ENCODE measurements around the gene COBL. TPM values are rescaled to one million over a fixed set of nuclear protein-coding genes. Genes with fewer than 3 reads are reported as not detected.

The COBL gene
- total RNA-seq, 1 experiment from 2014 or later, result 8.6 TPM

DNA sequence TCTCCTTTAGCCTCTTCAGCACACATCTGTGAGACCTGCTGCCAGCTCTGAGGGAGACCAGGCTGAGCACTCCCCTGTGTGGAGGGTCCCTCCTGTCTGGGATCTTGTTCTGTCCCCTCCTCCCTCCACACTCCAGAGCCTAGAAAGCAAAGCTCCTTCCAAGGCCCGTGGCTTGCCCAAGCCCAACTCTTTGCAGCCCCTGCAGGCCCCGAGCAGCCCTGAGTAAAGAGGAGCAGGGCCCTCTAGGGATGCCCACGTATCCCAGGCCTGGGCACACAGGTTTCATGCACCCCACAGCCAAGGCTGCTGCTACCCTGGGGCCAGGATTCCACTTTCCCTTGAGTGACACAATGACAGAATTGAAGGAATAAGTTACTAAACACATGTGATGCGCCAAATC, 24.0 kb downstream of the COBL start:
- Histone ChIP-seq H3K36me3 (ENCODE audit: low read depth, low read length) (no peaks in the 10 kb centered on the region), H3K27ac (ENCODE audit: low read length) (no peak overlapping the region), H3K4me1 (ENCODE audit: insufficient read depth, low read length) (peaks cover 23% of the 10 kb centered on the region), H3K9me3 (ENCODE audit: low read length) (no peaks in the 10 kb centered on the region), H3K4me2 (ENCODE audit: low read length) (no peak overlapping the region), H4K20me1 (ENCODE audit: low read length) (no peaks in the 10 kb centered on the region; the same call in 1 of the 2 replicates), H3K4me3 (ENCODE audit: low read length) (no peak overlapping the region), H3K9ac (ENCODE audit: low read length) (no peak overlapping the region), H3K27me3 (ENCODE audit: low read length) (no peaks in the 10 kb centered on the region), H3F3A (ENCODE audit: low read length, unreplicated experiment) (no peaks in the 10 kb centered on the region), H3K79me2 (ENCODE audit: low read length) (0 out of 2 replicates have a peak, but pooled peaks cover 8% of the 10 kb centered on the region), H2AFZ (ENCODE audit: low read length) (no peak overlapping the region), H3K9me2 (replicated peaks; ENCODE audit: low read length) (no peaks in the 10 kb centered on the region)
- TF ChIP-seq, protein P1, sequence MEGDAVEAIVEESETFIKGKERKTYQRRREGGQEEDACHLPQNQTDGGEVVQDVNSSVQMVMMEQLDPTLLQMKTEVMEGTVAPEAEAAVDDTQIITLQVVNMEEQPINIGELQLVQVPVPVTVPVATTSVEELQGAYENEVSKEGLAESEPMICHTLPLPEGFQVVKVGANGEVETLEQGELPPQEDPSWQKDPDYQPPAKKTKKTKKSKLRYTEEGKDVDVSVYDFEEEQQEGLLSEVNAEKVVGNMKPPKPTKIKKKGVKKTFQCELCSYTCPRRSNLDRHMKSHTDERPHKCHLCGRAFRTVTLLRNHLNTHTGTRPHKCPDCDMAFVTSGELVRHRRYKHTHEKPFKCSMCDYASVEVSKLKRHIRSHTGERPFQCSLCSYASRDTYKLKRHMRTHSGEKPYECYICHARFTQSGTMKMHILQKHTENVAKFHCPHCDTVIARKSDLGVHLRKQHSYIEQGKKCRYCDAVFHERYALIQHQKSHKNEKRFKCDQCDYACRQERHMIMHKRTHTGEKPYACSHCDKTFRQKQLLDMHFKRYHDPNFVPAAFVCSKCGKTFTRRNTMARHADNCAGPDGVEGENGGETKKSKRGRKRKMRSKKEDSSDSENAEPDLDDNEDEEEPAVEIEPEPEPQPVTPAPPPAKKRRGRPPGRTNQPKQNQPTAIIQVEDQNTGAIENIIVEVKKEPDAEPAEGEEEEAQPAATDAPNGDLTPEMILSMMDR (conservative IDR thresholded peaks at IDR 0.05; ENCODE audit: low read depth, low read length), result no peak
- POLR2A ChIA-PET (ENCODE audit: unreplicated experiment), result no interaction called here
- CTCF ChIA-PET, result no interaction called here
- DNase-seq (no peak), ATAC-seq (no peak)
- intact Hi-C loops (cut with micrococcal nuclease), result no loop called here
- no TSS peak for BruUV-seq (replicated peaks)

DNA sequence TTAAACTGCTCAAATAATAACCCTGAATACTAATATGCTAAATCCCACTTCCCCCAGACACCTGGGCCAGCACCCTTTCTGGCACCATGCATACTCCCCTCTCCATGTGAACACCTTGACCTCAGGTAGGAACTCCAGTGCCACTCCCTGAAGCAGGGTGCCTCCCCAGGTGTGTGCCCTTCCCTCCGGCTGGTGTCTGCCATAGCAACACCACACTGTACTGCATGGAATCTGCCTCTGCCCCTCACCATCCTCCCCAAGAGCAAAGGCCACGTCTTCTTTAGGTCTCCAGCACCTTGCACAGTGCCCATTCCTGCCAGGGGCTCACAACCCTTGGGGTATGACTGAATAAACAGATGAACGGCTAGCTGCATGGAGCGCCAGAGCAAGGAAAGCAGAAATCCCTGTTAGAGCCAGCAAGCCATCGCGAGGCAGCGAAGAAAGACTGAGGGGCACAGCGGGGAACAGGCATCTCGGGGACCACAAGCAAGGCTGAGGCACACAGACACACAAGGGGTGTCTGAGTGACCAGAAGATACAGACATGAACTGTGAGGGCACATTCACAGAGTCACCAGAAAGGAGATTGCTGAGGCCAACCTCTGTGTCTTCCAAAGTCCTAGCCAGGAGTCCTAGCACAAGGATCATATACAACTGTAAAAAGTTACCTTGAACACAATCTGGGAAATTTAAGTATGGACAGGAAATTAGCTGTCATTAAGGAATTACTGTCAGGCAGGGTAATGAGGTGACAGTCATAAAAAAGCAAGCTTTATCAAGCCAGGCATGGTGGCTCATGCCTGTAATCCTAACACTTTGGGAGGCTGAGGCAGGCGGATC, 25.7 kb downstream of the COBL start:
- ChIA-PET CTCF (no interaction called here), POLR2A (ENCODE audit: unreplicated experiment) (no interaction called here)
- no peak overlapping the region for H3K4me3 ChIP-seq (ENCODE audit: low read length)
- TF ChIP-seq, protein P1 (conservative IDR thresholded peaks at IDR 0.05; ENCODE audit: low read depth, low read length), result no peak
- no peak for TF ChIP-seq EZH2 (IDR thresholded peaks at IDR 0.05; ENCODE audit: low read length, unreplicated experiment)
- no peak for TF ChIP-seq EZH2phosphoT487 (IDR thresholded peaks at IDR 0.05; ENCODE audit: borderline replicate concordance, low read length)
- DNase-seq, result no peak
- H3K27ac ChIP-seq (ENCODE audit: low read length), result no peak overlapping the region
- H3F3A ChIP-seq (ENCODE audit: low read length, unreplicated experiment), result no peaks in the 10 kb centered on the region
- H3K9ac ChIP-seq (ENCODE audit: low read length), result no peak overlapping the region
- H3K9me2 ChIP-seq (replicated peaks; ENCODE audit: low read length), result no peaks in the 10 kb centered on the region
- H3K36me3 ChIP-seq (ENCODE audit: low read depth, low read length), result no peaks in the 10 kb centered on the region
- H3K27me3 ChIP-seq (ENCODE audit: low read length), result no peaks in the 10 kb centered on the region
- no peak overlapping the region for H3K4me2 ChIP-seq (ENCODE audit: low read length)
- H2AFZ ChIP-seq (ENCODE audit: low read length), result no peak overlapping the region
- 0 out of 2 replicates have a peak, but pooled peaks cover 9% of the 10 kb centered on the region for H3K79me2 ChIP-seq (ENCODE audit: low read length)
- no peaks in the 10 kb centered on the region; the same call in 1 of the 2 replicates for H4K20me1 ChIP-seq (ENCODE audit: low read length)
- no TSS peak for BruUV-seq (replicated peaks)
- H3K9me3 ChIP-seq (ENCODE audit: low read length), result no peaks in the 10 kb centered on the region
- no peak for ATAC-seq
- H3K4me1 ChIP-seq (ENCODE audit: insufficient read depth, low read length), result peaks cover 17% of the 10 kb centered on the region
- intact Hi-C loops (cut with micrococcal nuclease), result no loop called here

GRCh38 chr7:51290304-51290637, 26.3 kb downstream of the COBL start:
- POLR2A ChIA-PET (ENCODE audit: unreplicated experiment), result no interaction called here
- CTCF ChIA-PET, result no interaction called here
- no peak overlapping the region for H3K4me2 ChIP-seq (ENCODE audit: low read length)
- H3K4me1 ChIP-seq (ENCODE audit: insufficient read depth, low read length), result peaks cover 11% of the 10 kb centered on the region
- no peaks in the 10 kb centered on the region for H3F3A ChIP-seq (ENCODE audit: low read length, unreplicated experiment)
- DNase-seq (no peak), ATAC-seq (no peak)
- no TSS peak for BruUV-seq (replicated peaks)
- H3K9me2 ChIP-seq (replicated peaks; ENCODE audit: low read length), result no peaks in the 10 kb centered on the region
- no peaks in the 10 kb centered on the region for H3K27me3 ChIP-seq (ENCODE audit: low read length)
- no peaks in the 10 kb centered on the region for H3K9me3 ChIP-seq (ENCODE audit: low read length)
- no peak overlapping the region for H2AFZ ChIP-seq (ENCODE audit: low read length)
- H3K27ac ChIP-seq (ENCODE audit: low read length), result no peak overlapping the region
- TF ChIP-seq EZH2 (IDR thresholded peaks at IDR 0.05; ENCODE audit: low read length, unreplicated experiment) (no peak), EZH2phosphoT487 (IDR thresholded peaks at IDR 0.05; ENCODE audit: borderline replicate concordance, low read length) (no peak)
- TF ChIP-seq, protein P1 (conservative IDR thresholded peaks at IDR 0.05; ENCODE audit: low read depth, low read length), result no peak
- H4K20me1 ChIP-seq (ENCODE audit: low read length), result no peaks in the 10 kb centered on the region
- H3K79me2 ChIP-seq (ENCODE audit: low read length), result 0 out of 2 replicates have a peak, but pooled peaks cover 9% of the 10 kb centered on the region
- no peak overlapping the region for H3K9ac ChIP-seq (ENCODE audit: low read length)
- no peaks in the 10 kb centered on the region for H3K36me3 ChIP-seq (ENCODE audit: low read depth, low read length)
- H3K4me3 ChIP-seq (ENCODE audit: low read length), result no peak overlapping the region
- intact Hi-C loops (cut with micrococcal nuclease), result no loop called here

Data from PC-3 (cell line).